HG02798 (cell line): ENCODE data around the gene SWAP70.

Source experiments
- ATAC-seq: cut with Tn5 transposase; IDR thresholded peaks from one replicate; pipeline ENCODE4 v1.9.1; 2021; ENCODE audit warnings: mild to moderate bottlenecking; ENCODE audit not compliant: unreplicated experiment, poor library complexity

SWAP70 gene

GRCh38 chr11:9646324-9646723, 17.6 kb upstream of the SWAP70 start:
- ATAC-seq, result no peak

GRCh38 chr11:9651481-9651880, 12.4 kb upstream of the SWAP70 start:
- ATAC-seq, result no peak

DNA sequence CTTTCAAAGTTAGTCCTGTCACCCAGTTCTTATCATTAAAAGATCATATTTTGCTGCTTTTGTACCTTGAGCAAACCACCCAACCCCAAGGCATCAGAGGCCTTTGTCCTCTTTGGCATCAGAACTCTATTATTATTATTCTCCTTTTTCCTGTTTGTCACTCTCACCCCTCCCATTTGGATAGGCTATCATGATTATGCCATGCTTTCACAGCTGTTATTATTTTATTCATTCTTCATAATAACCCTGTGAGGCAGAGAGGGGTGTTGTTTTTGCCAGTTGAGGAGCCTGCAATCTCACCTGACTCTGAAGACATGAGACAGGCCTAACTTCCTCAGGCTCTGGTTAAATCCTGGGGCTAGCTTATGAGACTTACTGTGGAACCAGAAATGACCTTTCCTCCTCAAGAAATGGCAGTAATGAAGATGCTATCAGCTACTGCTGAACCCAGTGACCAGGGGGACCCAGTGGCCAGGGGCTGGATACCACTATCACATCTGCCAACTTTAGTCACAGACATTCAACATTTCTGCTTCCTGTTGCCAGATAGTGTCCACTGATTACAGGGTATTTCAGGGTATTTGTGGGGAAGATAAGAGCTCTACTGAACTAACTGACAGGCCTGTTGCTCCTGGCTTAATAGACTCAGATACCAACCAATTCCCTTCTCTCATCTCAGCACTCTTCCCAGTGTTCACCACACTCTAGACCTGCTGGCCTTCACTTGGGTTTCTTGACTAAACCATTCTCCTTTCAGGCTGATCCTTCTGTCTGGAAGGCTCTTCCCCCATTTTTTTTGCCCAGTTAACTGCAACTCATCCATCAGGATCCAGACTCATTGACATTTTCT, 11.8 kb upstream of the SWAP70 start:
- no peak for ATAC-seq

DNA sequence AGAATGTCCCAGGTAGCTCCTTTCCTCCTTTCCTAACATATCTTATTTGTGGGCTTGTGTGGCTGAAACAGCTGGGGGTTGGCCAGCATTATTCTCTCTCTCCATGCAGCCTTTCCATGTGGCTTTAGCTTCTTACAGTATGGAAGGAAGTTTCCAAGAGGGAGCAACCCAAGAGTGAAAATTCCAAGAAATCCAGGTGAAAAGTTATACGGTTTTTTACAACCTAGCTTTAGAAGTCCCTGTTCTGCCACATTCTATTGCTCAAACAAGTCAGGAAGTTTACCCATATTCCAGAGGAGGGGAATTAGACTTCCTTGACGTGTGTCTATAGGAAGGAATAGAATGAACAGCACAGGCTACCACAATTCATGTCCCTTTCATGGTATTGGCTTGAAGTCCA, 10.0 kb upstream of the SWAP70 start:
- no peak for ATAC-seq

GRCh38 chr11:9656864-9657263, 7.0 kb upstream of the SWAP70 start:
- no peak for ATAC-seq

DNA sequence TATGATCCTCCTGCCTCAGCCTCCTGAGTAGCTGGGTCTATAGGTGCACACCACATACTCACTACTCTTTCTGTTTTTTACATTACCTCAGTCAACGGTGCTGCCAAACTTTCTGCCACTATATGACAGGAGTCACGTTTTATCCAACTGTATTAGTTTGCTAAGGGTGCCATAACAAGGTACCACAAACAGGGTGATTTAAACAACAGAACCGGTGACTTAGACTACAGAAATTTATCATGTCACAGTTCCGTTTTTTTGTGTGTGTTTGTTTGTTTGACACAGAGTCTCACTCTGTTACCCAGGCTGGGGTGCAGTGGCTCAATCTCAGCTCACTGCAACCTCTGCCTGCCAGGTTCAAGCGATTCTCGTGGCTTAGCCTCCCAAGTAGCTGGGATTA, 6.3 kb upstream of the SWAP70 start:
- ATAC-seq, result no peak

DNA sequence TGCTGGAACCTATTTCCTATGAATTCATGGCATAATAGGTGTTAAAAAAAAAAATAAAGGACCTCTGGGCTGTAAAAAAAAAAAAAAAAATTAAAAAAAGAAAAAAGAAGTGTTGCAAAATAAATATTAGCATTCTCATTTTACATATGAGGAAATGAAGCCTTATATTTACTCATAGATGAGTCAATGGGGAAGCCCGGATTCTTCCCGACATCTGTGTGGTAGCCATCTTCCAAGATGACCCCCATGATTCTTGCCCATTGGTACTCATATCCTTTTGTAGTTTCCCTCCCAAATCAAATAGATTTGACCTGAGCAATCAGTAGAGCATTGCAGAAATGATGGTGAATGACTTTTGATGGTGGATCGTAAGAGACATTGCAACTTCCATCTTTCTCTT, 3.0 kb upstream of the SWAP70 start:
- ATAC-seq, result no peak

- no peak for ATAC-seq
Observed at GRCh38 chr11:9662273-9662672, 1.6 kb upstream of the SWAP70 start.

DNA sequence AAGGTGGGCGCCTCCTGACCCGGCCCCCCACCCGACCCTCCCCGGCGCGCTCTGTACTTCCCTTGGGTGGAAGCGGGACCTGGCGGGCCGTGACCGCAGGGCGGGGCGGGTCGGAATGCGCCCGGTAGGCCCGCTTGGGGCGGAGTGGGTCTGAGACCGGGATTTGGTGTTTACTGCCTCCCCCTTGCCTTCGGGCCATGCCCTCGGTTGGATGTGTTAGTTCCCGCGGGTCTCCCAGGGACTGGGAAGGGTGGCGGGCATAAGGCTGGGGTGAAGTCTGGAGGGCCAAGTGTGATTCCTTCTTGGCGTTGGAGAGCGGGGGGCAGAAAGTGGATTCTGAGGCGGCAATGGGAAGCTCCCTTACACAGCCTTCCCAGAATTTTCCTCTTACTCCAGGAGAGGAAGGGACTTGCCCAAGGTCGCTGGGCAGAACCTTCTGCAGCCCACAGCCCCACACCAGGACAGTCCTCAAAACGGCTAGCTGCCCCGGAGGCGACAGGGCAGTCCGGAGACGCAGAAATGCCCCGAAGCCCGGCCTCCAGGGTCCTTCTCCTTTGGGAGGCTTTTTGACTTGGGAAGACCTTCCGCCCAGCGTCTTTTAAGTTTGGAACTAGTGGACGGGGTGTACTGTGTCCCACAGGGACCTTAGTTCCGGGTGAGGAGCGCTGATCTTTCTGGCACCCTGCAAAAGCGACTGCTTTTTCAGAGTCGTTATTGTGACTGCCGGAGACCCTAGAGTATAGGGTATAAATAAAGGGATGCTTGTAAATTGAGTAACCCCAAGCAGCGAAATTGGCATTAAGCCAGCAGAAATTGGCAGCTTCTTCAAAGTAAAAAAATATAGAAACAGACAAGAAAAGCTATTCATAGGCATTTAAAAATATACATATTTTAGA, 647 bp downstream of the SWAP70 start:
- peak; percentile 36 for ATAC-seq

DNA sequence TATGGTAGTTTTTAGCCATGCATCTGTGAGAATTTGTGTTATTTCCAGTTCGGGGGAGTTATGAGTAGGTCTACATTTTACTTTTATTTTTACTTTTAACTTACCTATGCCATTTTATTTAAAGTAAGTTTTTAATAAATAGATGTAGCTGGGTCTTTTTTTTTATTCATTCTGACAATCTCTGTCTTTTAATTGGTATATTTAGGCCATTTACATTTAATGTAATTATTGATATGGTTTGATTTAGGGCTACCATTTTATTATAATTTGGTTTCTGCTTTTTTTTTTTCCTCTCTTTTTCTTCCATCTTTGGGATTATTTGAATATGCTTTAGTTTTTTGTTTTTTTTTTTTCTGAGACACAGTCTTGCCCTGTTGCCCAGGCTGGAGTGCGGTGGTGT, 1.9 kb downstream of the SWAP70 start:
- no peak for ATAC-seq

DNA sequence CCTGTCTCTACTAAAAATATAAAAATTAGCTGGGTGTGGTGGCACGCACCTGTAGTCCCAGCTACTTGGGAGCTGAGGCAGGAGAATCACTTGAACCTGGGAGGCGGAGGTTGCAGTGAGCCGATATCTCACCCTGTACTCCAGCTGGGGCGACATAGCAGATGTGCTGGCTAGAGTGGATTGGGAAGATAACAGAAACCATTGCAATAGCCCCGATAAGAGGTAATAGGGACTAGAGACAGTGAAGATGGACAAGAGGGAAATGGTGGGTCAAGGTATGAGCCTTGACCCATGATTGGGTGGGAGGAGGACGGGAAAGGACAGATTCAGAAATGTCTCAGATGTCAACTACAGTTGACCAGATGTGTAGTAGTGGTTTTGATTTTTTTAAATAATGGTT, 6.1 kb downstream of the SWAP70 start:
- ATAC-seq, result no peak

GRCh38 chr11:9672288-9672916, 8.5 kb downstream of the SWAP70 start:
- no peak for ATAC-seq

DNA sequence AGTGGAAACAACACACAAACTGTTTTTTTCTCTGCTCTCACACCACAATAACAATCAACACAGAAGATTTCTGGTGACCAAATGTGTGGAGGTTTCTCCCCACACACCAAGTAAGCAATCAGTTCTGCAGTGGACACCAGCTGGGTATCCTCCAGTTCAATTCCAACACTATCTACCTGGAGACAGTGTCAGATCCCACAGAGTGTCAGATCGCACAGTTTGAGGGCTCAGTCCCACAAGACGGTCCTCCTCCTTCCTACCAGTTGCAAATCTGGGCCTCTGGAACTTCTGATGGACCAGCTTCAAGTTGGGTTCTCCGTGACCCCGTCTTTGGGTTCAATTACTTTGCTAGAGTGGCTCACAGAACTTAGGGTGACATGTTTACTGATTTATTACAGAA, 9.0 kb downstream of the SWAP70 start:
- ATAC-seq, result no peak

DNA sequence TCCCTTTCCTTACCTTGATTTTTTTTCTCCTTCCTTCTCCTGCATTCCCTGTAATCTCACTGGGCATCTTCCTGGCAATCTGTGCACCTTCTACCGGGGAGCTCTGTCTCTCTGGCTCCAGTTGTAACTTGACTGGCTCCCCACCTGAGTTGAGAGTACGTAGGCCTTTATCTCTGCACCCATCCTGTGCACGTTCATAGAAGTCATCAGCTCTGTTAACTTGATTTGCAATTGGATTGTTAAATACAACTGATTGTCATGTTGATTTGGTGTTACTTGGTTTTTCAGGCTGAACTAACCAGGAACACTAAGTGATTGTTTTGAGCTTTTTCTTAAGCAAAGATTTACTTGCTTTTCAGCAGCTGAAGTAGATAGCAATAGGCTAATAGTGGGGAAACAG, 11.8 kb downstream of the SWAP70 start:
- ATAC-seq, result no peak

- ATAC-seq, result no peak
Observed at GRCh38 chr11:9677951-9678350, 14.1 kb downstream of the SWAP70 start.

DNA sequence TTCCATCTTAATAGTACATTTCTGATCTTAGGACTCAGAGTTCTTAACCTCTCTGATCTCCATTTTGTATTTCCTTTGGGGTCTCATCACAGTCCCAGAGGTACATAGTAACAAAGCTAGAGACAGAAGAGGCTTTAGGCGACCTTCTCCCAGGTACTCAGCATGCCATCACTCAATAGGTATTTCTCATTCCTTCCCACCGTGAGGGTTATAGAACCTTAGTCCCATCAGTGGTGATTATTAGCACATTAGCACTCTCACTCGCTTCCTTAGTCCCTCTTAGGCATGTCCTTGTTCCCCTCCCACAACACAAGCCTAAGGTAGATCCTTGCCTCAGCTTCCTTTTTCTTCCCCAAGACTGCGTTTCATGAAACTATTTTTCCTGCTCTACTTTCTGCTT, 14.7 kb downstream of the SWAP70 start:
- no peak for ATAC-seq

GRCh38 chr11:9680028-9680427, 16.2 kb downstream of the SWAP70 start:
- no peak for ATAC-seq

- peak; percentile 37 for ATAC-seq
Observed at GRCh38 chr11:9681583-9682372, 17.9 kb downstream of the SWAP70 start.

GRCh38 chr11:9687711-9688477, 24.0 kb downstream of the SWAP70 start:
- ATAC-seq, result no peak
